Endothelial cell of umbilical vein (primary cell): ENCODE results near the gene CDK11B. TPM values are rescaled to one million over a fixed set of nuclear protein-coding genes. Genes with fewer than 3 reads are reported as not detected.
"Not testable (repeated sequence)": the region's sequence is repeated elsewhere in the genome, so short reads cannot be mapped to it uniquely, and the experiment has no call there.

Experiments used
- BruUV-seq: library from RNA; stranded (reverse); fragments of 400-500 nt; replicated peaks from 2 replicates; lab custom pipeline; 2021; lab: Mats Ljungman, UMichigan
- CTCF ChIA-PET: fragments of 300-600, 350-600 bp; sonication (Branson Sonifier 250); formaldehyde crosslinking; loops from one replicate; lab custom pipeline; 2021; ENCODE audit warnings: antibody characterized with exemption, inconsistent platforms; lab: Charles Lee
- POLR2A ChIA-PET: fragments of 300-600, 350-600 bp; sonication (Branson Sonifier 250); formaldehyde crosslinking; loops from one replicate; lab custom pipeline; 2021; ENCODE audit warnings: antibody characterized with exemption, inconsistent platforms; lab: Charles Lee
- DNase-seq: peaks from one replicate; pipeline ENCODE4 v3.0.0-alpha.2; 2011; ENCODE audit warnings: low read depth, low spot score
- FAIRE-seq: peaks from 2 replicates; lab custom pipeline; 2011; peaks lifted over from hg19 to GRCh38; lab: Jason Lieb, UNC
- H2AFZ ChIP-seq: 2 replicates; pipeline ENCODE4 v1.6.0; 2012; ENCODE audit warnings: low read depth, low read length, control low read depth, inconsistent platforms
- H3K27ac ChIP-seq: 2 replicates; pipeline ENCODE4 v1.5.1; 2011; ENCODE audit warnings: low read depth, mild to moderate bottlenecking, control low read depth, low read length, moderate library complexity; ENCODE audit not compliant: insufficient read depth
- H3K27me3 ChIP-seq, 2 experiments: 2 replicates each; pipeline versions ENCODE4 v1.6.0 to v1.6.1; 2011; ENCODE audit warnings: low read length in 2 of 2, mixed read lengths in 1 of 2; ENCODE audit not compliant: control insufficient read depth in 2 of 2, insufficient read depth in 2 of 2
- H3K36me3 ChIP-seq, 2 experiments: 2 replicates in 1 of 2; 3 replicates in 1 of 2; pipeline ENCODE4 v1.5.1; 2011; ENCODE audit warnings: low read length in 2 of 2, mild to moderate bottlenecking in 1 of 2, moderate library complexity in 1 of 2; ENCODE audit not compliant: control insufficient read depth in 2 of 2, insufficient read depth in 2 of 2; ENCODE audit errors: extremely low read depth in 1 of 2
- H3K4me1 ChIP-seq: 3 replicates; pipeline ENCODE4 v1.5.1; 2011; ENCODE audit warnings: mild to moderate bottlenecking, low read length; ENCODE audit not compliant: control insufficient read depth, insufficient read depth; ENCODE audit errors: extremely low read depth
- H3K4me2 ChIP-seq: 2 replicates; pipeline ENCODE4 v1.6.1; 2011; ENCODE audit warnings: low read length, control low read depth, mixed read lengths; ENCODE audit not compliant: insufficient read depth
- H3K4me3 ChIP-seq, 3 experiments: fragments of 200-600 bp in 1 of 3; sonication (generic), shearing (Covaris generic) in 1 of 3; replicated peaks in 1 of 3; 2 replicates each; pipeline ENCODE4 v1.5.1; 2011 to 2016; ENCODE audit warnings: control low read depth in 3 of 3, low read length in 3 of 3, mild to moderate bottlenecking in 2 of 3, inconsistent platforms in 1 of 3, low read depth in 1 of 3, moderate library complexity in 1 of 3; ENCODE audit not compliant: insufficient read depth in 1 of 3
- H3K79me2 ChIP-seq: 2 replicates; pipeline ENCODE4 v1.6.0; 2012; ENCODE audit warnings: low read length, inconsistent platforms; ENCODE audit not compliant: control insufficient read depth, insufficient read depth
- H3K9ac ChIP-seq: replicated peaks from 2 replicates; pipeline ENCODE3; 2011; ENCODE audit warnings: low read length, control low read depth; ENCODE audit not compliant: insufficient read depth; ENCODE audit errors: extremely low read depth
- H3K9me1 ChIP-seq: replicated peaks from 3 replicates; pipeline ENCODE4 v1.6.0; 2011; ENCODE audit warnings: mild to moderate bottlenecking, low read length; ENCODE audit not compliant: control insufficient read depth, insufficient read depth; ENCODE audit errors: extremely low read depth
- H3K9me3 ChIP-seq: replicated peaks from 2 replicates; pipeline ENCODE4 v1.5.1; 2012; ENCODE audit warnings: low read length, inconsistent platforms; ENCODE audit not compliant: control insufficient read depth, insufficient read depth
- H4K20me1 ChIP-seq: replicated peaks from 2 replicates; pipeline ENCODE3; 2011; ENCODE audit warnings: mild to moderate bottlenecking, low read length; ENCODE audit not compliant: control insufficient read depth, insufficient read depth; ENCODE audit errors: extremely low read depth
- dilution Hi-C: fragments of 300-500 bp; cut with MboI; formaldehyde crosslinking; loops from one replicate; pipeline ENCODE4 v1.15.0; 2019; ENCODE audit warnings: low sequenced_read_pairs; ENCODE audit not compliant: extremely low pct_ligation_motif_present
- intact Hi-C: fragments of 100-400 bp; cut with micrococcal nuclease; formaldehyde crosslinking; loops from one replicate; pipeline ENCODE4 v1.10.0; 2022
- polyA plus RNA-seq, 4 experiments: library from polyadenylated mRNA; depleted of rRNA in 3 of 4; stranded (reverse) in 3 of 4; unstranded in 1 of 4; fragments of >200 nt; gene quantifications; 2 replicates each; pipeline versions ENCODE4 v1.2.1 to v1.2.3, GENCODE V29; 2011 to 2012; ENCODE audit warnings: missing spikeins in 1 of 4
- total RNA-seq: library from RNA; stranded (reverse); gene quantifications from 2 replicates; pipeline ENCODE4 v1.2.3, GENCODE V29; 2021

Gene CDK11B
- total and polyA plus RNA-seq, 2 donors (not counting 3 experiments of a cell fraction or from before 2014, with no cell fraction given) = 16.4 to 32.0 TPM

GRCh38 chr1:1647567-1648241, 11.1 kb downstream of the CDK11B start:
- H3K9me3 ChIP-seq, H3K4me1 ChIP-seq, H3K4me3 ChIP-seq, H4K20me1 ChIP-seq, POLR2A ChIA-PET, BruUV-seq, FAIRE-seq, dilution Hi-C loops, DNase-seq, H3K27ac ChIP-seq, H3K9me1 ChIP-seq, H2AFZ ChIP-seq, H3K79me2 ChIP-seq, CTCF ChIA-PET, H3K4me2 ChIP-seq, H3K9ac ChIP-seq, H3K27me3 ChIP-seq, intact Hi-C loops: not testable (repeated sequence)
- H3K36me3 ChIP-seq = peaks cover 0 to 17% of the 10 kb centered on the region in 2 experiments

- intact Hi-C loops, H3K36me3 ChIP-seq, dilution Hi-C loops, H3K4me2 ChIP-seq, BruUV-seq, H3K79me2 ChIP-seq, CTCF ChIA-PET, H3K9me1 ChIP-seq, H3K27me3 ChIP-seq, H3K4me1 ChIP-seq, H4K20me1 ChIP-seq, H3K4me3 ChIP-seq, H2AFZ ChIP-seq, POLR2A ChIA-PET, H3K9me3 ChIP-seq, H3K9ac ChIP-seq: not testable (repeated sequence)
- DNase-seq = peak; percentile 35
- peak overlapping the region; percentile 17 for H3K27ac ChIP-seq
- FAIRE-seq = peak; percentile 49
Observed at GRCh38 chr1:1646326-1646725, 12.5 kb downstream of the CDK11B start.

GRCh38 chr1:1640711-1641461, 17.9 kb downstream of the CDK11B start:
- H3K4me2 ChIP-seq, FAIRE-seq, H2AFZ ChIP-seq, H3K4me1 ChIP-seq, BruUV-seq, H3K79me2 ChIP-seq, H3K36me3 ChIP-seq, CTCF ChIA-PET, POLR2A ChIA-PET, dilution Hi-C loops, H4K20me1 ChIP-seq, H3K27ac ChIP-seq, intact Hi-C loops, H3K9ac ChIP-seq, H3K9me3 ChIP-seq, H3K27me3 ChIP-seq, H3K4me3 ChIP-seq, H3K9me1 ChIP-seq, DNase-seq: not testable (repeated sequence)

GRCh38 chr1:1640081-1640480, 18.7 kb downstream of the CDK11B start:
- H3K27me3 ChIP-seq, dilution Hi-C loops, CTCF ChIA-PET, BruUV-seq, H3K9me1 ChIP-seq, H4K20me1 ChIP-seq, H3K79me2 ChIP-seq, H3K27ac ChIP-seq, DNase-seq, H3K4me2 ChIP-seq, H3K4me1 ChIP-seq, FAIRE-seq, intact Hi-C loops, H2AFZ ChIP-seq, H3K9ac ChIP-seq, H3K36me3 ChIP-seq, H3K9me3 ChIP-seq, H3K4me3 ChIP-seq, POLR2A ChIA-PET: not testable (repeated sequence)
